RPMI8226 (cell line): ENCODE data around the gene FAM171A1.
A peak's percentile ranks its signal among the peaks of the same experiment; 100 is the strongest.

Experiments used
- DNase-seq: peaks from one replicate; pipeline ENCODE4 v3.0.0-alpha.2; 2015

FAM171A1 gene

GRCh38 chr10:15201589-15202300, 169.3 kb downstream of the FAM171A1 start:
- no peak for DNase-seq

DNA sequence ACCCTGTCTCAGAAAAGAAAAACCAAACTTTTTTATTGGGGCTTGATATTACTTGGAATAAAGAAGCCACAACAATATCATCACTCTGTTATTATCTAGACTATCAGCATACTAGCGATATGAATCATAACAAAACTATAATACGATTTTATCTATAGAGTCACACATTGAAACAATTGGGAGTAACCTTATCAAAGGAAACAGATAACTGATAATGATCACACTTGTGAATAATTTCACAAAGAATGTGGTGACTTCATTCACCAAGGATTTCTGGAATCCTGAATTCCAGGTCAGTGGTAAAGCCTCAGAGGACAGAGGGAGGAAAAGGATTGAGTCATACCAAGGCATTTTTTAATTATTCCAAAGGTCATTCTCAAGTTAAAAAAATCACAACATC, 170.5 kb downstream of the FAM171A1 start:
- DNase-seq = no peak

DNA sequence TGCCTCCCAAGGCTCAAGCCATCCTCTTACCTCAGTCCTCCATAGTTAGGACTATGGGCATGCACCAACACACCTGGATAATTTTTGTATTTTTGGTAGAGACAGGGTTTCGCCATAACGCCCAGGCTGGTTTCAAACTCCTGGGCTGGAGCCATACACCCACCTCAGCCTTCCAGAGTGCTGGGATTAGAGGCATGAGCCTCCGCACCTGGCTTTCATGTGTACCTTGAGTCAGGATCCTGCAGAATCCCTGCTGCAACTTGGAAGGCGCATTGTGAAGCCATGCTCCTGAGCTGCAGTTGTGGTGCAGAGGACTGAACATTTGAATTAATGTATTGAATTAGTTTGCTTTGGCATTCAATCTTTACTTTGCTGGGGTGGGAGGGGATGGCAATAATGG, 173.2 kb downstream of the FAM171A1 start:
- no peak for DNase-seq

GRCh38 chr10:15197276-15197675, 173.8 kb downstream of the FAM171A1 start:
- DNase-seq = no peak

GRCh38 chr10:15196021-15196834, 174.9 kb downstream of the FAM171A1 start:
- DNase-seq = peak; percentile 37

DNA sequence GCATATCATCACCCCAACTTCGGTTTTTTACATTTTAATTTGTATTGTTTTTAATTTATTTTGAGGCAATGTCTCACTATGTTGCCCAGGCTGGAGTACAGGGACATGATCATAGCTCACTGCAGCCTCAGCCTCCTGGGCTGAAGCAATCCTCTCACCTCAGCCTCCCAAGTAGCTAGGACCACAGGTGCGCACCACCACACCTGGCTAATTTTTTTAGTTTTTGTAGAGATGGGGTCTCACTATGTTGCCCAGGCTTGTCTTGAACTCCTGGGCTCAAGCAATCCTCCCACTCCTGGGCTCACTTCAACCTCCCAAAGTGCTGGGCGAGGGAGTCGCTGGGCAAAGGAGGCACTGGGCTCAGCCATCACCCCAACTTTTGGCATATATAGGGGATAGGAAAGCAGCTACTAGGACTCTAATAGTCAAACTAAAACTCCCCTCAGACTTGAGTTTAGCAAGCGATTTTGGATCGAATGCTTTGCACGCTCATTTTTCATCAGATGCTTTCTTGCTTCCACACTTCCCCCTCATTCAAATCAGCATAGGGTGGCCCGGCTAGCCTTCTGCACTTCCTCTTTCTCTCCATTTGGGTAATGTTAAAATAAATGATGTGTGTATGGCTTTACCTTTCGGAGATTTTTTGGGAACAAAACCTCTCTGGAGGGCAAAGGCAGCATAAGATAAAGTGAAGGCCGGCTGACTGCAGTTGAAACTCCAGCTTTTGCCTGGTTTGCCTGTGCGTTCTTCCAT, 181.8 kb downstream of the FAM171A1 start:
- peak; percentile 14 for DNase-seq

DNA sequence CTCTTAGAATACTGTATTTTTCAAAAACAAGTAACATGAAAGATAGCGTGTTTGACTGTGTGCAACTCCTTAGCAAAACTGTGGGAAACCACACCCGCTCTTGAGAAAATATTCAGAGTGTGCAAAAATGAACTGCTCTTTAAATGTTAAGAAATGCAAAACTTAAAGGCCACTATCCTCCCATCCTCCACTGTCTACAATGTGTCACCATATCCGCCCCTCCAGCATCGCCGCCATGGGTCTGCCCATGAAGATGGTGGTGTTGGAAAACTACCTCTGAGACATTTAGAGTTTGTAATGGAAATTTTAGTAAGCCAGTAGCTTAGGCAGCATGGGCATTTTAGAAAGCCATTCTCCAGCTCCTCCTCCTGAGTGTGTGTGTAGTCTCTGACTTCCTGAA, 182.5 kb downstream of the FAM171A1 start:
- DNase-seq = no peak

DNA sequence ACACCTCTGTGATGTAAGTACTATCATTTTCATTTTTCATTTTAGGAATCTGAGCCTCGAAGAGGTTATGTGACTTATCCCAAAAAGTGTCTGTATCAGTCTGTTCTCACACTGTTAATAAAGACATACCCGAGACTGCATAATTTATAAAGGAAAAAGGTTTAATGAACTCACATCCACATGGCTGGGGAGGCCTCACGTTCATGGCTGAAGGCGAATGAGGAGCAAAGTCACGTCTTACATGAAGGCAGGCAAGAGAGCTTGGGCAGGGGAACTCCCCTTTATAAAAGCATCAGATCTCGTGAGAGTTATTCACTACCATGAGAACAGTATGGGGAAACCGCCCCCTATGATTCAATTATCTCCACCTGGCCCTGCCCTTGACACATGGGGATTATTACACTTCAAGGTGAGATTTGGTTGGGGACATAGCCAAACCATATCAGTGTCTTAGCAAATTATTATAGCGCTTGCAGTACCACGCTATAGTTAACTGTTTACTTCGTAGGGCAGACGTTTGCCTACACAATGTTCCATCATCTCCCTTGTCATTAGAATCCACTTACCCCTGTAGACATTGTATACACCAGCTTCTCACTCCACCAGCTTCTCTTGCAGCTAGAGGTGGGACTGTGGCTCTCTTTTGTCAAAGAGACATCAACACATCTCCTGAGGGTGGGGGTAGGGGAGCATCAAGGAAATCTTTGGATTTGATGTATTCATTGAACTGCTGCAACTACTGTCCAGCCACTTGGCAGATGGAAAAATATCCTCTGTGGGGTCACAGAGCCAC, 187.2 kb downstream of the FAM171A1 start:
- DNase-seq = no peak

GRCh38 chr10:15182540-15183207, 188.4 kb downstream of the FAM171A1 start:
- no peak for DNase-seq

DNA sequence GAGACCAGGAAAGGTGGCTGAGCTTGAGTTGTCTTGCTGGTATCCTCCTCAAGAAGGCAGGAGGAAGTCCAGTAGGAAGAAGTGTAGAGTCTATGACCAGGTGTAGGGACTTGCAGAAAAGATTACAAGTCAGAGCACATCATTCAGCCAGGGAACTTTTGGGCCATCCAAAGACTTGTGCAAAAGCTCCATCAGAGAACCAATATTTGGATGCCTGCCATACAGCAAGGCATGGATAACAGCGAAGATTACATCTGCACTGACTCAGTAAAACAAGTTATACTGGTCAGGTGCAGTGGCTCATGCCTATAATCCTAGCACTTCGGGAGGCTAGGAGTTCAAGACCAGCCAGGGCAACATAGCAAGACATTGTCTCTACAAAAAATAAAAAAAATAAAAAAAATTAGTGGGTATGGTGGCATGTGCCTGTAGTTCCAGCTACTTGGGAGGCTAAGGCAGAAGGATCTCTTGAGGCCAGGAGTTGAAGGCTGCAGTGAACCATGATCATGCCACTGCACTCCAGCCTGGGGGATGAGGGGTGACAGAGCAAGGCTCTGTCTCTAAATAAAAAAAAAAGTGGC, 189.4 kb downstream of the FAM171A1 start:
- no peak for DNase-seq

DNA sequence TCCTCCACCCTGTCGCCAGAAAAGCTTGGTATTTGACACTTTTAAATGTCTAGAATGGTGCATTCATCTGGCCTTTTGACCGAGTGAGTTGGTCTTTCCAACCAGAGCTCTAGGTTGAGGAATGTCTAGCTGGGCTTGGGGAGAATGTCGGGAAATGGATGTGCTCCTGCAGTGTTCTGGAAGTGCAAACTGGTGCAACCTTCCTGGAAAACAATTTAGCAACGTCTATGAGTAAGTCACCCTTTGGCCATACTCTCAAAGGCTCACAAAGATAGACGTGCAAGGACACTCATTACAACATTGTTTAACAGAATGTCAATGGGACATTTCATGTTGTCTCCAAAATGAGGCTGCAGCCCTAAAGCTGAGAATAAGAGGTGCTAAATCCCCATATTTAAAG, 190.4 kb downstream of the FAM171A1 start:
- DNase-seq = no peak

GRCh38 chr10:15176269-15176668, 194.8 kb downstream of the FAM171A1 start:
- DNase-seq = no peak

DNA sequence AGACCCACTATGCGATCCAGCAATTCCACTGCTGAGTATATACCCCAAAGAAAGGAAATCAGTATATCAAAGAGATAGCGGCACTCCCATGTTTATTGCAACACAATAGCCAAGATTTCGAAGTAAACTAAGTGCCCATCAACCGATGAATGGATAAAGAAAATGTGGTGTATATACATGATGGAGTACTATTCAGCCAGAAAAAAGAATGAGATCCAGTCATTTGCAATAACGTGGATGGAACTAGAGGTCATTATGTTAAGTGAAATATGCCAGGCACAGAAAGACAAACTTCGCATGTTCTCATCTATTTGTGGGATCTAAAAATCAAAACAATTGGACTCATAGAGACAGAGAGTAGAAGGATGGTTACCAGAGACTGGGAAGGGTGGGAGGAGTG, 195.5 kb downstream of the FAM171A1 start:
- no peak for DNase-seq

DNA sequence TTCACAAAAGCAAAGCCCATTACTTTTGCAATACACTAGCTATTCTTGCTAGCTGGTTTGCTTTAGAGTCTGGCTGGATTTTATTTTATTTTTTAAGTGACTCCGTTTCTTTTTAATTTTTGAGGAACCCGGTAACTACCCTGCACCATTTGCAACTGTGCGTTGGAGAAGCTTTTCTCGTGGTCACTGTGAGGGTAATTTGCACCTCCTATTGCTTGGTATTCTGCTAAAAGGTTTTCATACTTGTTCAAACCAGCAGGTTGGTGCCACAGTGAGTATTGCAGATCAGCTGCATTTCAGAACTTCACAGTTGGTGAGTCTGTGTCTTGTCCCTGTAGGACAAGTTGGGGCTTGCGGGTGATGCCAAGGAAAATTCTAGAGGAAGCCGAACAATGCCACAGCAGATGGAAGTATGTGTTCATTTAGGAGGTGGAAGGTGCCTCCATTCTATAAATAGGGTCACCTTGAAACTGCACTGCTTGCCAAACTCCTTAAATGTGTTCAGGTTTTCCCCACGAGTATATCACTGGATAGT, 198.7 kb downstream of the FAM171A1 start:
- no peak for DNase-seq

DNA sequence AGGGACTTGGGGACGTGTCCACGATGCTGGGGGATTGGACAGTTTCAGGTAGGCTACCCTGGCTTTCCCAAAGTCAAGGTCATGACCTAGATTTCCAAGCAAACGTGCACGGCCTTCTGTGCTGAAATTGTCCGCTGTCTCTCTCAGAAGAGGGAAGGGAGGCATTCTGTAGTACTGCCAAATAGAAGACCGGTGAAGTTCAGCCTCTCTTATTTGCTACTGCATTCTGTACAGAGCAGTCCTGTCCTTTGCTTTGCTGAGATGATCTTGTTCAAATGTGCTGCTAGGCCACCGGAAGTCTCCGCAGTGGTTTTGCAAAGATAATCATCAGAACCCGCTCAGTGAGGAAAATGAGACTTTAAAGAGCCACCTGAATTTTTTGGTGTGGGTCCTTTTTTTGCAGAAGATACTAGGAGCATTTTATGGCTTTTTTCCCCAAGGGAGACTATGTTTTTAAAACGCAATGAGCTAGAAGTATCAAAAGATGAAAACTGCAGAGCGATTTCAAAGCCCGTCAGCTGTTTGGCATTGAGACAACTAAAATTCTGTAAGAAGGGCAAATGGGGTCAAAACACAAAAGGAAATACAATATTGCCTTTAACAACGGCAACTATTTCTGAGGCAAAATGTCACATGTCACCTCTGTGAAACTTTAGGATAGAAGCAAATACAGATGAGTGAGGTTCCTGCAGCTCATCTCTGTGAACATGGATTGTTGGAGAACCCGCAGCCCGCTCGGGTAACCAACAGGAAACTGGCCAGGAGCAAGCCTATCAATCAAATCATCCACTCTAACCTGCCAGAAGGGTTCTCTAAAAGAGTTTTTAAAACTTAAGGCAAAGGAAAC, 201.3 kb downstream of the FAM171A1 start:
- DNase-seq = no peak

GRCh38 chr10:15168786-15169554, 202.1 kb downstream of the FAM171A1 start:
- DNase-seq = peak; percentile 91

DNA sequence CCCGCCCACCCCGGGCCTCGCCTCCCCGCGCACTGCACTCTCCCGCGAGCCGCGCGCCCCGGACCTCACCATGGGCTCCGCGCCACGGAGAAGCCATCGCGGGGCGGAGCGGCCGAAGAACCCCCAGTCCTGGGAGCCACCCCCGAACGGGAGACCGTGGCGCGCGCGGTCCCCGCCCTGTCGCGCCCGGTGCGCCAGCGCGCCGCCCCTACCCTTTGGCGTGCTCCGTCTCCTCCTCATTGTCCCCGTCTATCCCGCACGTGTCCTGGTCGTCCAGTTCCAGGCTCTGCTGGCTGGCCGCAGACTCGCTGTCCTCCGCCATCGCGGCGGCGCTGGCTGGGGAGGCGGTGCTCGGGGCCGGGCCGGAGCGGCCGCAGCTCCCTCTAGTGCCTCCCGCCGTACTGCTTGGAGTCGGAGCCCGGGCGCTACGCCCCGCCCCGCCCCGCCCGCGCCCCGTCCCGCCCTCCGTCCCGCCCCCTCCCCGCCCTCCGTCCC, 202.8 kb downstream of the FAM171A1 start, which contains the start of gene NMT2:
TSS of gene NMT2 (minus strand) at position 403 of the 495 bp plus-strand sequence. CDS start at position 322, 81 bp downstream.
- peak; percentile 88 for DNase-seq

DNA sequence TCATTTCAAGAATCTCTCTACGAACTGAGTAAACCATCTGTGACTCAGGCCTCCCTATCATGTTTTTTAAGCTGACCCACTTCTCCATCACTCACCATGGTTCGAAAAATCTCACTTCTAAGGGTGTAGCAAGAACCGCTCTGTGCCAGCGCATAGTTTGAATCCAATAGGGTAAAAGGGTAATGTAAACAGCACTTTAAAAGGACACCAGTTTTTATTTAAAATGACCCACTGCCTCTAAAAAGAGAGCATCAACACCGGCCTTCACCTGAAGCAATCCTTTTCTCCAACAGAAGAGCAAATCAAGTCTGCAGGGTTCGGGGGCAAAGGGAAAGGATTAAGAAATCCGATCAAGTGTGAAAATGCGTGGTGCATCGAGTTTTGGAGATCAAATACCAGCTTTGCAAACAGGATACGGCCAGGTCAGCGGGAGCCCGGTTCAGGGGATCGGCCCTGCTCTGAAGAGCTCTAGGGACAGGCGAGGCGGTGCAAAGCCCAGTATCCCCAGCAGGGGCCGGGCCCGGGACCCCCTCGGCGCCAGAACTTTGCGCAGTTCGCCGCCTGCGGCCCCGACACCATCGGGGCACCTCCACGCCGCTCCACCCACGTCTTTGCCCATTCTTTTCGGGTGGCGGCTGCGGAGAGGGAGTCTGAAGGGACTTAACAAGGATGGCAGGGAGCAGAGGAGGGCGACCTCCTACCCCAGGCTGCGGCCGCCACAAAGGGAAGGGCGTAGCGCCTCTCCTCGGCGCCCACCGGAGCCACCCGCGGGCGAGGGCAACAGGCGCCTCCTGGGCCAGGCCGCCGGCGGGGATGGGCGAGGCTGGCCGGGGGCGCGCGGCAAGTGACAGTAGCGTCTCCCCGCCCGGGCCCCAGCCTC, 203.4 kb downstream of the FAM171A1 start:
- peak; percentile 41 for DNase-seq
